Sigmoid colon (tissue), 4 donors: ENCODE results near the gene GALNT18.

Experiments used
- POLR2A ChIP-seq, 2 donors: fragments of 450-650 bp; IDR thresholded peaks; one replicate each; pipeline ENCODE4 v1.6.1; 2016; ENCODE audit warnings: antibody characterized with exemption in 2 of 2, mild to moderate bottlenecking in 2 of 2, moderate library complexity in 2 of 2
- POLR2AphosphoS5 ChIP-seq, 4 donors: sonication (generic); formaldehyde crosslinking; IDR thresholded peaks; one replicate each; pipeline ENCODE4 v1.6.1; 2017; ENCODE audit warnings: antibody characterized with exemption in 4 of 4
- TF ChIP-seq, protein P1 (sequence below), 4 experiments: fragments of 450-650 bp in 3 of 4; fragments of 200-600 bp in 1 of 4; IDR thresholded peaks; one replicate each; pipeline ENCODE4 v1.5.1; 2016 to 2019; ENCODE audit warnings: antibody characterized with exemption in 4 of 4, mild to moderate bottlenecking in 3 of 4, moderate library complexity in 2 of 4

DNA sequence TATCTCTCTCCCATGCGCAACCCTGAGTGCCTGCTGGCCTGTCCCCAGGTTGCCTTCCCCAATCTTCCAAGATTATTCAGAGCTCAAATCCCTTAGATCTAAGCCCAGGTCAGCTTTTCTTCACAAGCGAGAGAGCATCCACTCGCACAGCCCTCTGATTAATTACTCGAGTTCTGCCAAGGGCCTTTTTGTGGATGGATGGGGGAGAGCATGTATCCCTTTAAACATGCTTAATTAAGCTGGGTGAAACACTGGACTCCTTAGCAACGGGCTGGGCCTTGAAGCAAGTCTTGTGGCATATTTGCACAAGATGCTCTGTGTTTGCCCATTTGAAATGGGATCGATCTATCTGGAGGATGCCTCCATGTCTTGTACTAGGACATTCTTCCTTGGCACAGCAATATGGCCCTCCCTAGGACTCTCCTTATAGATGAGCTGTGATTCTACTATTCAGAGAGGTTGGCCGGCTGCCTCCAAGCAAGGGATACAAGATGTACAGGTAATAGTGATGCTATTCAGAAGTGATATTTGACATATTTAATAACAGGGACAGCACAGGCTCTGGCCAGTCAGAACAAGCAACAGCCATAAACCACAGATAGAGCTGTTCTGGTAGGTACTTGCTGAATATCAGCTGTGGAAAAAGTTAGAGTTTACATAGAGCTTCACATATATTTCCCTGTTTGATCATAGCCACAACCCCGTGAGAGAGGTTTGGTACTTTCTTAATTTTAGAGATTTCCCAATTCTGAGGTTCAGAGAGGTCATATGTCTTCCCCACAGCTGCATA, 394.3 kb downstream of the GALNT18 start:
- TF ChIP-seq, protein P1, sequence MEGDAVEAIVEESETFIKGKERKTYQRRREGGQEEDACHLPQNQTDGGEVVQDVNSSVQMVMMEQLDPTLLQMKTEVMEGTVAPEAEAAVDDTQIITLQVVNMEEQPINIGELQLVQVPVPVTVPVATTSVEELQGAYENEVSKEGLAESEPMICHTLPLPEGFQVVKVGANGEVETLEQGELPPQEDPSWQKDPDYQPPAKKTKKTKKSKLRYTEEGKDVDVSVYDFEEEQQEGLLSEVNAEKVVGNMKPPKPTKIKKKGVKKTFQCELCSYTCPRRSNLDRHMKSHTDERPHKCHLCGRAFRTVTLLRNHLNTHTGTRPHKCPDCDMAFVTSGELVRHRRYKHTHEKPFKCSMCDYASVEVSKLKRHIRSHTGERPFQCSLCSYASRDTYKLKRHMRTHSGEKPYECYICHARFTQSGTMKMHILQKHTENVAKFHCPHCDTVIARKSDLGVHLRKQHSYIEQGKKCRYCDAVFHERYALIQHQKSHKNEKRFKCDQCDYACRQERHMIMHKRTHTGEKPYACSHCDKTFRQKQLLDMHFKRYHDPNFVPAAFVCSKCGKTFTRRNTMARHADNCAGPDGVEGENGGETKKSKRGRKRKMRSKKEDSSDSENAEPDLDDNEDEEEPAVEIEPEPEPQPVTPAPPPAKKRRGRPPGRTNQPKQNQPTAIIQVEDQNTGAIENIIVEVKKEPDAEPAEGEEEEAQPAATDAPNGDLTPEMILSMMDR (IDR thresholded peaks at IDR 0.05): no peak
- TF ChIP-seq POLR2A (IDR thresholded peaks at IDR 0.05) (no peak), POLR2AphosphoS5 (IDR thresholded peaks at IDR 0.05) (no peak)
